Glutamatergic neuron (in vitro differentiated cells): ENCODE data around the gene POLE. TPM values are rescaled to one million over a fixed set of nuclear protein-coding genes. Genes with fewer than 3 reads are reported as not detected.

ENCODE experiments used
- DNase-seq: peaks from one replicate; pipeline ENCODE4 v3.0.0; 2022
- H3K27ac Mint-ChIP-seq: one replicate; pipeline ENCODE4 v1.8.0; 2020; ENCODE audit warnings: mild to moderate bottlenecking, mixed read lengths, inconsistent platforms; ENCODE audit not compliant: unreplicated experiment
- H3K27me3 Mint-ChIP-seq: one replicate; pipeline ENCODE4 v1.8.0; 2020; ENCODE audit warnings: mild to moderate bottlenecking, moderate library complexity, mixed read lengths, inconsistent platforms; ENCODE audit not compliant: unreplicated experiment
- H3K36me3 Mint-ChIP-seq: one replicate; pipeline ENCODE4 v1.8.0; 2020; ENCODE audit warnings: mild to moderate bottlenecking, mixed read lengths, inconsistent platforms; ENCODE audit not compliant: unreplicated experiment
- H3K4me1 Mint-ChIP-seq: one replicate; pipeline ENCODE4 v1.8.0; 2020; ENCODE audit warnings: mild to moderate bottlenecking, low read depth, mixed read lengths, inconsistent platforms; ENCODE audit not compliant: unreplicated experiment
- H3K4me3 Mint-ChIP-seq: one replicate; pipeline ENCODE4 v1.8.0; 2020; ENCODE audit warnings: mild to moderate bottlenecking, mixed read lengths, inconsistent platforms; ENCODE audit not compliant: unreplicated experiment
- H3K9me3 Mint-ChIP-seq: one replicate; pipeline ENCODE4 v1.8.0; 2020; ENCODE audit warnings: mild to moderate bottlenecking, moderate library complexity, mixed read lengths, inconsistent platforms; ENCODE audit not compliant: unreplicated experiment
- CTCF ChIP-seq: fragments of 200-600 bp; sonication (generic); IDR thresholded peaks from one replicate; pipeline ENCODE4 v1.5.0; 2021; ENCODE audit not compliant: partially characterized antibody, unreplicated experiment
- total RNA-seq: library from RNA; stranded (reverse); fragmentation: NEBNext Ultra II Directional; extraction: Animal tissue kit (Norgen Biotek cat#: 25700); gene quantifications from one replicate; pipeline ENCODE4 v1.2.1, GENCODE V29; 2021; ENCODE audit not compliant: unreplicated experiment

The POLE gene
- total RNA-seq, 1 donor from 2014 or later, result 38.6 TPM

- peaks cover 10% of the 10 kb centered on the region for H3K27me3 Mint-ChIP-seq
- H3K27ac Mint-ChIP-seq, result no peak overlapping the region
- H3K36me3 Mint-ChIP-seq, result no peaks in the 10 kb centered on the region
- TF ChIP-seq CTCF, result no peak
- H3K4me3 Mint-ChIP-seq, result no peak overlapping the region
- H3K9me3 Mint-ChIP-seq, result peaks cover 7% of the 10 kb centered on the region
- H3K4me1 Mint-ChIP-seq, result peaks cover 4% of the 10 kb centered on the region
- DNase-seq, result no peak
Measured at GRCh38 chr12:132604668-132605441, 82.3 kb downstream of the POLE start.

GRCh38 chr12:132604151-132604618 is 83.0 kb downstream of the POLE start:
- Mint-ChIP-seq H3K4me3 (no peak overlapping the region), H3K9me3 (peaks cover 9% of the 10 kb centered on the region), H3K4me1 (peaks cover 4% of the 10 kb centered on the region), H3K27me3 (peaks cover 14% of the 10 kb centered on the region), H3K36me3 (no peaks in the 10 kb centered on the region), H3K27ac (no peak overlapping the region)
- TF ChIP-seq CTCF, result no peak
- no peak for DNase-seq

- peak overlapping the region; percentile 38 for H3K4me3 Mint-ChIP-seq
- H3K9me3 Mint-ChIP-seq, result peaks cover 9% of the 10 kb centered on the region
- no peak for DNase-seq
- no peak overlapping the region for H3K27ac Mint-ChIP-seq
- peaks cover 4% of the 10 kb centered on the region for H3K4me1 Mint-ChIP-seq
- no peaks in the 10 kb centered on the region for H3K36me3 Mint-ChIP-seq
- no peak for TF ChIP-seq CTCF
- H3K27me3 Mint-ChIP-seq, result peaks cover 17% of the 10 kb centered on the region
Measured at GRCh38 chr12:132603240-132604150, 83.6 kb downstream of the POLE start.

- peaks cover 17% of the 10 kb centered on the region for H3K27me3 Mint-ChIP-seq
- TF ChIP-seq CTCF, result no peak
- H3K4me3 Mint-ChIP-seq, result peak overlapping the region; percentile 38
- H3K9me3 Mint-ChIP-seq, result peaks cover 9% of the 10 kb centered on the region
- no peaks in the 10 kb centered on the region for H3K36me3 Mint-ChIP-seq
- no peak for DNase-seq
- peaks cover 5% of the 10 kb centered on the region for H3K4me1 Mint-ChIP-seq
- H3K27ac Mint-ChIP-seq, result no peak overlapping the region
Measured at GRCh38 chr12:132602572-132603239, 84.4 kb downstream of the POLE start.
